OCI-LY3 (cell line): Measurements from ENCODE around the gene U2AF1.
"Not testable (repeated sequence)": the region's sequence is repeated elsewhere in the genome, so short reads cannot be mapped to it uniquely, and the experiment has no call there.

Source experiments
- CTCF ChIP-seq: fragments of 200-600, 300-600 bp; sonication (generic); IDR thresholded peaks from 2 replicates; pipeline ENCODE4 v1.5.1; 2014; ENCODE audit warnings: antibody characterized with exemption, low read length, low read depth
- EZH2phosphoT487 ChIP-seq: fragments of 200-600 bp; shearing (Covaris generic); IDR thresholded peaks from 2 replicates; pipeline ENCODE4 v1.6.1; 2018; ENCODE audit warnings: antibody characterized with exemption, mixed run types, low read depth

GRCh38 chr21:43147999-43148398 is 40.6 kb upstream of the U2AF1 start:
- not testable (repeated sequence) for TF ChIP-seq CTCF, EZH2phosphoT487
